Neural cell (in vitro differentiated cells): ENCODE data around the gene SPPL3. TPM values are rescaled to one million over a fixed set of nuclear protein-coding genes. Genes with fewer than 3 reads are reported as not detected.

Experiments
- H2AFZ ChIP-seq: fragments of 200-600, 300-800 bp; sonication (generic), shearing (Covaris generic); 2 replicates; pipeline ENCODE4 v1.6.0; 2014; ENCODE audit warnings: low read depth, mild to moderate bottlenecking, antibody characterized with exemption, low read length, moderate library complexity
- H3F3A ChIP-seq: fragments of 200-600 bp; shearing (Covaris generic); 2 replicates; pipeline ENCODE4 v1.6.1; 2016; ENCODE audit warnings: mild to moderate bottlenecking, moderate library complexity, mixed read lengths, antibody characterized with exemption, low read length; ENCODE audit not compliant: insufficient read depth, poor library complexity, severe bottlenecking
- H3K27ac ChIP-seq: fragments of 200-600, 300-800 bp; sonication (generic), shearing (Covaris generic); 2 replicates; pipeline ENCODE4 v1.5.1; 2014; ENCODE audit warnings: mild to moderate bottlenecking, low read length, moderate library complexity
- H3K27me3 ChIP-seq: fragments of 300-800, 200-600 bp; sonication (generic), shearing (Covaris generic); 2 replicates; pipeline ENCODE4 v1.6.0; 2014; ENCODE audit warnings: mild to moderate bottlenecking, low read depth, low read length, moderate library complexity; ENCODE audit not compliant: insufficient read depth
- H3K36me3 ChIP-seq: fragments of 300-800, 200-600 bp; sonication (generic), shearing (Covaris generic); 2 replicates; pipeline ENCODE4 v1.5.1; 2014; ENCODE audit warnings: mild to moderate bottlenecking, antibody characterized with exemption, low read length, moderate library complexity; ENCODE audit not compliant: insufficient read depth
- H3K4me2 ChIP-seq: fragments of 300-800, 200-600 bp; sonication (generic), shearing (Covaris generic); 2 replicates; pipeline ENCODE4 v1.6.0; 2014; ENCODE audit warnings: mild to moderate bottlenecking, low read length
- H3K4me3 ChIP-seq: fragments of 300-800, 200-600 bp; sonication (generic), shearing (Covaris generic); 2 replicates; pipeline ENCODE4 v1.5.1; 2014; ENCODE audit warnings: mild to moderate bottlenecking, low read length, moderate library complexity
- H3K79me2 ChIP-seq: fragments of 200-600 bp; shearing (Covaris generic); replicated peaks from 2 replicates; pipeline ENCODE4 v1.6.0; 2014; ENCODE audit warnings: mild to moderate bottlenecking, low read length, moderate library complexity; ENCODE audit not compliant: insufficient read depth
- H3K9ac ChIP-seq: fragments of 300-800, 200-600 bp; sonication (generic), shearing (Covaris generic); 2 replicates; pipeline ENCODE4 v1.6.1; 2016; ENCODE audit warnings: mild to moderate bottlenecking, low read length, mixed read lengths
- H3K9me2 ChIP-seq: fragments of 200-600 bp; shearing (Covaris generic); 2 replicates; pipeline ENCODE4 v1.6.1; 2016; ENCODE audit warnings: mild to moderate bottlenecking, low read length, mixed read lengths; ENCODE audit not compliant: insufficient read depth
- H3K9me3 ChIP-seq: fragments of 200-600, 300-800 bp; sonication (generic), shearing (Covaris generic); 2 replicates; pipeline ENCODE4 v1.6.1; 2016; ENCODE audit warnings: mild to moderate bottlenecking, mixed run types, low read length, moderate library complexity, mixed read lengths
- H4K20me1 ChIP-seq: fragments of 200-600 bp; shearing (Covaris generic); 2 replicates; pipeline ENCODE4 v1.6.1; 2016; ENCODE audit warnings: mild to moderate bottlenecking, mixed run types; ENCODE audit not compliant: insufficient read depth
- EP300 ChIP-seq: fragments of 450-650 bp; conservative IDR thresholded peaks from 2 replicates; pipeline ENCODE4 v1.6.1; 2014; ENCODE audit warnings: antibody characterized with exemption, mild to moderate bottlenecking, moderate library complexity; ENCODE audit not compliant: poor library complexity, severe bottlenecking
- EZH2 ChIP-seq: fragments of 200-600, 300-800 bp; shearing (Covaris generic), sonication (generic); IDR thresholded peaks from 2 replicates; pipeline ENCODE4 v1.6.1; 2014; ENCODE audit warnings: antibody characterized with exemption, low read length, borderline replicate concordance, mild to moderate bottlenecking; ENCODE audit not compliant: insufficient read depth, poor library complexity, severe bottlenecking
- MXI1 ChIP-seq: fragments of 450-650 bp; conservative IDR thresholded peaks from 2 replicates; pipeline ENCODE4 v1.6.1; 2014; ENCODE audit warnings: antibody characterized with exemption, mild to moderate bottlenecking; ENCODE audit not compliant: poor library complexity, severe bottlenecking
- POLR2AphosphoS5 ChIP-seq: IDR thresholded peaks from 2 replicates; pipeline ENCODE4 v1.6.1; 2012
- RAD21 ChIP-seq: fragments of 450-650 bp; conservative IDR thresholded peaks from 2 replicates; pipeline ENCODE4 v1.6.1; 2014; ENCODE audit warnings: antibody characterized with exemption, mild to moderate bottlenecking, moderate library complexity
- REST ChIP-seq: IDR thresholded peaks from 2 replicates; pipeline ENCODE4 v1.6.1; 2012; ENCODE audit warnings: borderline replicate concordance
- SMC3 ChIP-seq: fragments of 450-650 bp; conservative IDR thresholded peaks from 2 replicates; pipeline ENCODE4 v1.6.1; 2014; ENCODE audit warnings: antibody characterized with exemption, mild to moderate bottlenecking, moderate library complexity; ENCODE audit not compliant: poor library complexity
- TAF1 ChIP-seq: IDR thresholded peaks from 2 replicates; pipeline ENCODE4 v1.6.1; 2012; ENCODE audit warnings: low read depth
- polyA plus RNA-seq: library from polyadenylated mRNA; depleted of rRNA; stranded (reverse); fragments of >200 nt; gene quantifications from 2 replicates; pipeline ENCODE4 v1.2.3, GENCODE V29; 2014
- TF ChIP-seq, protein P1 (sequence below): fragments of 450-650 bp; IDR thresholded peaks from 2 replicates; pipeline ENCODE4 v1.5.1; 2014; ENCODE audit warnings: antibody characterized with exemption, mild to moderate bottlenecking, moderate library complexity; ENCODE audit not compliant: poor library complexity, severe bottlenecking

SPPL3 gene
- polyA plus RNA-seq, 1 donor from 2014 or later, result 21.3 TPM

- Histone ChIP-seq H3K9me3 (no peaks in the 10 kb centered on the region), H3K4me3 (no peak overlapping the region), H3F3A (no peaks in the 10 kb centered on the region), H3K9ac (no peak overlapping the region), H4K20me1 (no peaks in the 10 kb centered on the region), H3K27me3 (no peaks in the 10 kb centered on the region), H3K4me2 (no peak overlapping the region), H2AFZ (no peak overlapping the region), H3K36me3 (no peaks in the 10 kb centered on the region), H3K9me2 (no peaks in the 10 kb centered on the region), H3K79me2 (no peaks in the 10 kb centered on the region), H3K27ac (no peak overlapping the region)
- TF ChIP-seq EP300, result no peak
These were observed 59.9 kb downstream of the SPPL3 start for GRCh38 chr12:120844297-120844696.

DNA sequence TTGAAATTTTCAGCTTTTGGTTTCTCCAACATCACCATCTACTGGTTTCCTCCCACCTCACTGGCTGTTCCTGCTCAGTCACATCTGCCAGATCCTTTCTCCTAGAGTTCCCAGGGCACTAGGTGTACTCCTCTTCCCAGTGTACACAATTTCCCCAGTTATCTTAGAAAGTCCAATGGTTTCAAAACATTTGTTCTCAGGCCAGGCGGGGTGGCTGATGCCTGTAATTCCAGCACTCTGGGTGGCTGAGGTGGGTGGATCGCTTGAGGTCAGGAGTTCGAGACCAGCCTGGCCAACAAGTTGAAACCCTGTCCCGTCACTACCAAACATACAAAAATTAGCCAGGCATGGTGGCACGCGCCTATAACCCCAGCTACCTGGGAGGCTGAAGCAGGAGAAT is 60.7 kb downstream of the SPPL3 start:
- Histone ChIP-seq H3K27ac (no peak overlapping the region), H3K9me3 (no peaks in the 10 kb centered on the region), H2AFZ (no peak overlapping the region), H3F3A (no peaks in the 10 kb centered on the region), H3K27me3 (no peaks in the 10 kb centered on the region), H3K9ac (no peak overlapping the region), H3K4me2 (no peak overlapping the region), H3K36me3 (no peaks in the 10 kb centered on the region), H3K9me2 (no peaks in the 10 kb centered on the region), H3K4me3 (no peak overlapping the region), H3K79me2 (no peaks in the 10 kb centered on the region), H4K20me1 (no peaks in the 10 kb centered on the region)
- TF ChIP-seq TAF1 (no peak), EP300 (no peak), SMC3 (no peak), EZH2 (no peak), MXI1 (no peak), REST (no peak), POLR2AphosphoS5 (no peak), RAD21 (no peak)
- TF ChIP-seq, protein P1, sequence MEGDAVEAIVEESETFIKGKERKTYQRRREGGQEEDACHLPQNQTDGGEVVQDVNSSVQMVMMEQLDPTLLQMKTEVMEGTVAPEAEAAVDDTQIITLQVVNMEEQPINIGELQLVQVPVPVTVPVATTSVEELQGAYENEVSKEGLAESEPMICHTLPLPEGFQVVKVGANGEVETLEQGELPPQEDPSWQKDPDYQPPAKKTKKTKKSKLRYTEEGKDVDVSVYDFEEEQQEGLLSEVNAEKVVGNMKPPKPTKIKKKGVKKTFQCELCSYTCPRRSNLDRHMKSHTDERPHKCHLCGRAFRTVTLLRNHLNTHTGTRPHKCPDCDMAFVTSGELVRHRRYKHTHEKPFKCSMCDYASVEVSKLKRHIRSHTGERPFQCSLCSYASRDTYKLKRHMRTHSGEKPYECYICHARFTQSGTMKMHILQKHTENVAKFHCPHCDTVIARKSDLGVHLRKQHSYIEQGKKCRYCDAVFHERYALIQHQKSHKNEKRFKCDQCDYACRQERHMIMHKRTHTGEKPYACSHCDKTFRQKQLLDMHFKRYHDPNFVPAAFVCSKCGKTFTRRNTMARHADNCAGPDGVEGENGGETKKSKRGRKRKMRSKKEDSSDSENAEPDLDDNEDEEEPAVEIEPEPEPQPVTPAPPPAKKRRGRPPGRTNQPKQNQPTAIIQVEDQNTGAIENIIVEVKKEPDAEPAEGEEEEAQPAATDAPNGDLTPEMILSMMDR, result no peak

DNA sequence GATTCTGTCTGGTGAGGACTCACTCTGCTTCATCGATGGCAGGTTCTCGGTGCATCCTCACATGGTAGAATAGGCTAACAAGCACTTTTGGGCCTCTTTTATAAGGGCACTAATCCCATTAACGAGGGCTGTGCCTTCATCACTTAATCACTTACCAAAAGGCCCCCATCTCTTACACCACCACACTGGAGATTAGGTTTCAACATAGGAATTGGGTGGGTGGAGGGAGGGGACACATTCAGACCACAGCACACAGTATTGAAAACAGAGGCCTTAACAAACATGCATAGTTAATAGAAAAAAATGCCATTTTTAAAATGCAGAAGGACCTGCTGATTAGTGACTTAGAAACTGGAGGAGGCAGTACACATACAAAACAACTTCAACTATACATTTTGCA is 61.6 kb downstream of the SPPL3 start:
- no peaks in the 10 kb centered on the region for H3K9me2 ChIP-seq
- H3K79me2 ChIP-seq, result no peaks in the 10 kb centered on the region
- no peak overlapping the region for H3K4me2 ChIP-seq
- H3K36me3 ChIP-seq, result no peaks in the 10 kb centered on the region
- no peak overlapping the region for H2AFZ ChIP-seq
- no peak overlapping the region for H3K27ac ChIP-seq
- no peaks in the 10 kb centered on the region for H3F3A ChIP-seq
- TF ChIP-seq RAD21 (no peak), EZH2 (no peak), MXI1 (no peak), EP300 (no peak), SMC3 (no peak), TAF1 (no peak), REST (no peak), POLR2AphosphoS5 (no peak)
- TF ChIP-seq, protein P1, result no peak
- H3K9me3 ChIP-seq, result no peaks in the 10 kb centered on the region
- no peak overlapping the region for H3K4me3 ChIP-seq
- no peaks in the 10 kb centered on the region for H4K20me1 ChIP-seq
- no peaks in the 10 kb centered on the region for H3K27me3 ChIP-seq
- no peak overlapping the region for H3K9ac ChIP-seq
